GM21515 (cell line): ENCODE measurements around the gene ECE1.
"Not testable (repeated sequence)": the region's sequence is repeated elsewhere in the genome, so short reads cannot be mapped to it uniquely, and the experiment has no call there.

ENCODE experiments used
- ATAC-seq: cut with Tn5 transposase; IDR thresholded peaks from one replicate; pipeline ENCODE4 v1.9.1; 2021; ENCODE audit not compliant: unreplicated experiment

Gene ECE1

DNA sequence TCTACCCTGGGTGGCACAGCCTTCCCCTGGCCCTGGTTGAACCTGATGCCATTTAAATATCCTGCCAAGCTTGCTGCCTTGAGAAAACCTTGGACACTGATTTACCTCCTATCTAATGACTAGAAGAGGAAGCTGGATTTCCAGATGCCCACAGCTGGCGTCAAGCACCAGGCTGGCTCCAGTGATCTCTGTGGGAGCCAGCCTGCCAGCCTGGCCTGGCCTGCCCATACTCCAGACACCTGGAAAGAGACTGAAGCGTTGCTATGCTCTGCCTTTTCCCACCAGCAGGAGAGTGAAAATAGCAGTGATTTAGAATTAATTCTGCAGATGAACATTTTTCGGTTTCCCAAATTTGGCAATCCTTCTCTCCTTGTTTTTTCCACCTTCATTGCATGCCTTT lies 102.0 kb downstream of the ECE1 start:
- no peak for ATAC-seq

DNA sequence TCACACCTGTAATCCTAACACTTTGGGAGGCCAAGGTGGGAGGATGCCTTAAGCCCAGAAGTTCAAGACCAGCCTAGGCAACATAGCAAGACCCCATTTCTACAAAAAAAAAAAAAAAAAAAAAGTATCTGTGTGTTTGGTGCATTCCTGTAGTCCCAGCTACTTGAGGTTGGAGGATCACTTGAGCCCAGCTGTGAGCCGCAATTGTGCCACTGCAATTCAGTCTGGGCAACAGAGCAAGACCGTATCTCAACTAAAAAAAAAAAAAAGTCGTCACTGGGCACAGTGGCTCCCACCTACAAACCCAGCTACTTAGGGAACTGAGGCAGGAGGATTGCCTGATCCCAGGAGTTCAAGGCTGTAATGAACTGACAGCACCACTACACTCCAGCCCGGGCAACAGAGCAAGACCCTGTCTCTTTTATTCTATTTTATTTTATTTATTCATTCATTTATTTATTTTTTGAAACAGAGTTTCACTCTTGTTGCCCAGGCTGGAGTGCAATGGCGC lies 105.0 kb downstream of the ECE1 start:
- no peak for ATAC-seq

DNA sequence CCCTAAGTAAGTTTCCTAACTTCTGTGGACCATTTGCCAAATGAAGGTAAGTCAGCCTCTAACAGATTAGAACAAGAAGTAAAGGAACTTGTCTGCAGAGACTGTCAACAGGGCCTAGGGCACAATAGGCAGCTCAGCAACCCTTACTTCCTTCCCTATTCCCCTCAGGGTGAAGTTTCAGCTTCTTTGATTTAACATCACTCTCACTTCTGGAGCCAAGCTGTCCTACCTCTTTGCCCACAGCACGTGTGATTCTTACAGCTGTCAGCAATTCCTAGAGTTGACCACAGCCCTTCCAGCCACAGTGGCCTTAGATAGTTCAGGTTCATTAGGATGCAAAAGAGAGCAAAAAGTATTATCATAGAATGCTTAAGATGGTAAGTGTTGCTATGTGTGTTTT lies 106.0 kb downstream of the ECE1 start:
- no peak for ATAC-seq

DNA sequence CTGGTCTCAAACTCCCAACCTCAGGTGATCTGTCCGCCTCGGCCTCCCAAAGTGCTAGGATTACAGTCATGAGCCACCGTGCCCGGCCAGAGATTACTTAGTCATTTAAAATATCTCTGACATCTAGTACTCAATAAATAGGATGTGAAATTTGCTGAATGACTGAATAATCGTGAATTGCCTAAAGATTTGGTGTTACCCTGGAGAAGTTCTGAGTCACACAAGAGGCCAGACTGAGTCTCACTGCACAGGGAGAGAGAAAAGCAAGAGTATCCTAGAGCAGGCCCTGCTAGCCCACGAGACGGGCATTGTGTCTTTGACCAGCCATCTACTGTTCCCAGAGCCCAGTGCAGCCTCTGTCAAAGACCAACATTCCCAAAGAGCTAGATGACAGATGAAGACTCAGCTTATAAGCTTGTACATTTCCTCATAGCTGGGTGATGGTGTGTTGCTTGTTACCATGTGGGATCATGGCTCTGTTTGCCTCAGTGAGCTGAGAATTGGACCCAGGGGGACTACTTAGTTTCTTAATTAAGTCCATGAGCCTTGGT lies 108.0 kb downstream of the ECE1 start:
- no peak for ATAC-seq

DNA sequence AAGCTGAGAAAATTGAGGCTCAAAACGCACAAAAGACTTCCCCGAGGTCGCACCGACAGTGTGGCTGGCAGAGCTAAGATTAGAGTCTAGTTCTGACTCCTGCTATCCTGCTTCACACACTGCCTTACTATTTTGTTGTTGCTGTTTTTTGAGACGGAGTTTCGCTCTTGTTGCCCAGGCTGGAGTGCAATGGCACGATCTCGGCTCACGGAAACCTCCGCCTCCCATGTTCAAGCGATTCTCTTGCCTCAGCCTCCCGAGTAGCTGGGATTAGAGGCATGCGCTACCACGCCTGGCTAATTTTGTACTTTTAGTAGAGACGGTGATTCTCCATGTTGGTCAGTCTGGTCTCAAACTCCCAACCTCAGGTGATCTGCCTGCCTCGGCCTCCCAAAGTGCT lies 112.0 kb downstream of the ECE1 start:
- not testable (repeated sequence) for ATAC-seq

DNA sequence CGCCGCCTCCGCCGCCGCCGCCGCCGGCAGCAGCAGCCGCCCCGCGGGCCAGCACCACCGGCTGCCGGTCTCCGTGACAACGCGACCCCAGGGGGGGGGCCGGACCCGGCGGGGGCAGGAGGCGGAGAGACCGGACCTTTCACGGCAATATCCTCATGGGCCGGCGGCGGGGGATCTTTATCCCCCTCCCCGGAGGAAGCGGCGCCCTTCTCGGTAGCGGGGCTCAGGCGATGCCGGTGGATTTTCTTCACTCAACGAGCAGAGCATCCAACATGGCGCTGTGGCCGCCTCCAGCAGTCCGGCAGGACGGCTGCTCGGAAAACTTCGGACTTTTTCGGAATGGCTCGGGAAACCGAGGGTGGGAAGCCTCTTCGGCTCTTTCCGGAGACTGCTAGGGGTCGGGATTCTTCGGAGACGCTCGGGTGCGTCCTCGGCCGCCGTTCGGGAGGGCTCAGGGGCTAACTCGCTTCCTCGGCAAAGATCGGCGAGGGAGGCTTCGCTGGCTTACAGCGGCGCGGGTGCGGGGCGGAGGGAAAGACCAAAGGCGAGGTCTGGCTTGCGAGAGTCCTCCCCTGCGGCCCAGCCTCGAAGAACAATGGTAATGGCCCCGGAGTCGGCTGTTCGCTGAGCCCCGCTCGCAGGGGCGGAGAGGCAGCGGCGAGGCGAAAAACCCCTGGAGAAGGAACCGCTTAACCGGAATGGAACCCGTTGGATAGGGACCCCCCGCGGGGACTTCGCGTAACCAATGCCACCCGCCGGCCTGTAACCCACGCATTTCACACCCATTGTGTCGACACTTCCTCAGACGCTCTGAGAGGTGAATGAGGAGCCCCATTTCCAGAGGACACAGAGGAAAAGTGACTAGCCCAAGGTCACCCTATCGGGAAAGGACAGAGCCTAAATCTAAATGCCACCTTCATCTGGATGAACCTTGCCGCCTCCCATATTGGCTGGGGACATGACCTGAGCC lies 113.4 kb downstream of the ECE1 start, which contains the start of gene EIF4G3:
TSS of gene EIF4G3 (minus strand) at position 312 of the 970 bp plus-strand sequence. CDS start 174,155 bp downstream, outside the sequence.
- peak; percentile 84 for ATAC-seq

DNA sequence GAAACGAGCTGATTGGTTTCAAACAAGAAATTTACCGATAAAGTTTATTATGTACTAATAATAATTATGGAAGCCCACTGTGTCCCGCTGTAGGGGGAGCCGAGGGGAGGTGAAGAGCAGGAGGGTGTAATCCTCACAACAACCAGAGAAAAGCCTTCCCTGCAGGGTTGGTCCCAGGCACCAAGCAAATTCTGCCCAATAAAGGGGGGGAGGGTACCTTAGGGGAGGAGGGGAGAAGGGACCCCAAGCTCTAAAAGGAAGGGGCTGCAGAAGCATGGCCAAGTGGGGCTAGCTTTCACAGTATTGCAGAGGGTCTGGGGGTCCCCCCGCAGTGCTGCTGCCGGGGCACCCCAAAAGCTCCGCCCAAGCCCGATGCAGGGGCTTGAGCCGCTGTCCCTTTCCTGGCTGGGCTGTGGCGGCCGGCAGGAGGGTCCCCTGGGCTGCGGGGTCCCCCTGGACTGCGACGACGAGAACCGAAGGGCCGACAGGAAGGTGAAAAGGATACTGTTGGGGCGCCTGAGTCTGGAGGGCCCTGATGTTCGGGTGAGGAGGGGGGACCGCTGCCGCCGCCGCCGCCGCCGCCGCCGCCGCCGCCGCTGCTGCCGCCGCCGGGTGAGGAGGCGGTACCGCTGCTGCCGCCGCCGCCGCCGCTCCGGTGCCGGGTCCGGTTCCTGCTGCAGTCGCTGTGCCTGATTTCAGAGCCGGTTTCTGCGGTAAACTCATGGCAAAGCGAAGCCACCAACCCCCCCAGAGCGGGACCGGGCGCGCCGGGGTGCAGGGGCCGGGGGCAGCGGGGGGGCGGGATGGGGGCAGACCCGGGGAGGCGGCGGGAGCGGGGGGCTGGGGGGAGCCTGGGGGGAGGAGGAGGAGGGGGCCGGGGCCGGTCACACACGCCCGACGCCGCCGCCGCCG lies 114.3 kb downstream of the ECE1 start:
- peak; percentile 11 for ATAC-seq

DNA sequence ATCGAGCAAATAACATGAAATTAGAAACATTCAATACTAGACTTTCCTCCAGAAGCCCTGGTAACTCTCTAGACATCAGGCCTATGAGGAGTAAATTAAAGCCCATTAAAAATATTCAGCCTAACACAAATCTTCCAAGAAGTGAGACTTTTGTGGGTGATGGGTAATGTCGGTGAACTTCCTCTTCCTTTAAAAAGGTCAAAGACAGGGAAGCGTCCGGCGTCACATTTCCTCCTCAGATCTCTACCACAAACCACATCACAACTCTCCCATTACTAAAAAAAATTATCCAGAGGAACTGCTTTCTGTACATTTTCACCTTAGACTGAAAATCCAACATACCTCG lies 115.0 kb downstream of the ECE1 start:
- ATAC-seq: no peak

DNA sequence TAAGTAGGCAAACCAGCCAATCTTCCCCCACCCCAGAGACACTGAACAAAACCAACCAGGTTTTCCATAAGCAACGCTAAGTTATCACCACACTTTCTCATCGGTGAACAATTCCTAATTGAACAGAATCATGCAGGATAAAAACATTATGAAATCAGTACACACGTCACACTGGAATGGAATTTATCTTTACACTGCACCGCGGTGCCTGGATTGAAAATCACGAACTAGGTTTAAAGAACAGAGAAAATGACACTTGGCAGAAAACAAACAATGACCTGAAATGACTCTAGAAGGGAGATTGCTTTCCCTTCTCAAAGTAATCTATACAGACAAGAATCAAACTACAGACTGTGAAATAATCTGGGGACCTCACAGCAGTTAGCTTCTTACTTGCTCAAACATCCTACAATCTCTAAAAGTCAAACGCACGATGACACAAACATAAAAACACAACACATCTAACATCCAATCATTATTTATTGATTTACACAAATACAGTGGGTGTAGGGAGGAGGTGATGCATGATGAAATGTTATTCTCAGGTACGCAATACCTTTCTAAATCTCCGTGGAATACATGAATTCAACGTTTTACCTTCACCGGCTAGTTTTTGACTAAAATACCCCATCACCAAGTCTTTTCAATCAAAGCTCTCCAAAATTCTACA lies 115.5 kb downstream of the ECE1 start:
- ATAC-seq: no peak

DNA sequence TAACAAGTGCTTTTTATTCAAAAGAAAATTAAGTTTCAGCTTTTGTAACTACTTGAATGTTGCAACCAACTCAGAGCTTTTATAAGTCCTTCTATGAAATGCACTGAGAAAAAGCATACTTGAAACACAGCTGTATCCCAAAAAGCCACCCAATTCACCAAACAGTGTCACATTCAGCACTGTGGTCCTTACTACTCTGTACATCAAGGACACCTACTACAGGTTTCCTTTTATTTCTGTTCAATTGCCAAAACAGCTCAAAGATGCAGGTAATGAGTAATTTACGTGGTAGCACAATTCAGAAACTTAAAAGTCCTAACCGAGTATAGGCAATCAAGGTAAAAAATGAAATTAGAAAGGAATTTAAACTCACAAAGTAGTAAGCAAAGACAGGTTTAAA lies 116.0 kb downstream of the ECE1 start:
- ATAC-seq: no peak

DNA sequence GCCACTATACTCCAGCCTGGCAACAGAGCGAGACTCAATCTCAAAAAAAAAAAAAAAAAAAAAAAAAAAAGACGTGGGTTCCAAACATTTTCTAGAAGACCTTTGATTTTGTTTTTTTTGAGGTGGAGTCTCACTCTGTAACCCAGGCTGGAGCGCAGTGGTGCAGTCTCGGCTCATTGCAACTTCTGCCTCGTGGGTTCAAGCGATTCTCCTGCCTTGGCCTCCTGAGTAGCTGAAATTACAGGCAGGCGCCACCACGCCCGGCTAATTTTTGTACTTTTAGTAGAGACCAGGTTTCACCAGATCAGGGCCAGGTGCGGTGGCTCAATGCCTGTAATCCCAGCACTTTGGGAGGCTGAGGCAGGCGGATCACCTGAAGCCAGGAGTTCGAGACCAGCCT lies 117.2 kb downstream of the ECE1 start:
- not testable (repeated sequence) for ATAC-seq

DNA sequence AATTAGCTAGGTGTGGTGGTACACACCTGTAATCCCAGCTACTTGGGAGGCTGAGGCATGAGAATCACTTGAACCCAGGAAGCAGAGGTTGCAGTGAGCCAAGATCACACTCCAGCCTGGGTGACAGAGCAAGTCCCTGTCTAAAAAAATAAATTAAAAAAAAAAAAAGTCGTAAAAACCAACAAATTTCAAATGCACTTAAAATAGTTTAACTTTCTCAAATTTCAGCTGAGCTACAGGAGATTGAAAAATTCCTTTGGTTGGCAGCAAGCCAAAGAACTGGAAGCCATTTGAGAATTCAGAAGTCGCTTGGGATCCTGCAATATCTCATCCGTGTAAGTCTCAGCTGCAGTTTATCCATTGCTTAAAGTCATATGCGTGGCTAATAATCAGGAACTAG lies 119.4 kb downstream of the ECE1 start:
- ATAC-seq: not testable (repeated sequence)

DNA sequence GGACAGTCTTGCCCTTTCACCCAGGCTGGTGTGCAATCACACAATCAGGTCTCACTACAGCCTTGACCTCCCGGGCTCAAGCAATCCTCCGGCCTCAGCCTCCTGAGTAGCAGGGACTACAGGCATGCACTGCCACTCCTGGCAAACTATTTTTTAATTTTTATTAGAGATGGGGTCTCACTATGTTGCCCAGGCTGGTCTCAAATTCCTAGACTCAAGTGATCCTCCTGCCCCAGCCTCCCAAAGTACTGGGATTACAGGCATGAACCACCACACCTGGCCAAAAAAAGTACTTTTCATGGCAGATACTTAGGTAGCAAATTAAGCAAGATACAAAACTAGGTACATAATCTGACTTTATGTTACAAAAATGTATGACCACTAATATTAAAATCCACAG lies 121.8 kb downstream of the ECE1 start:
- ATAC-seq: no peak
